Lower lobe of right lung (tissue), 2 donors: ENCODE results near the gene NCKAP5. TPM values are rescaled to one million over a fixed set of nuclear protein-coding genes. Genes with fewer than 3 reads are reported as not detected.

Experiments used
- ATAC-seq, 2 donors: fragments of 200-7000 bp; cut with Tn5 transposase; one replicate each; pipeline ENCODE4 v1.9.1; 2020 to 2022; ENCODE audit warnings: mild to moderate bottlenecking in 2 of 2, moderate library complexity in 2 of 2
- DNase-seq: peaks from one replicate; pipeline ENCODE4 v3.0.0-alpha.2; 2020
- H3K27ac ChIP-seq: fragments of 200-600 bp; one replicate; pipeline ENCODE4 v1.8.0; 2022
- H3K27me3 ChIP-seq: fragments of 200-600 bp; one replicate; pipeline ENCODE4 v1.8.0; 2022; ENCODE audit warnings: low read depth
- H3K36me3 ChIP-seq: fragments of 200-600 bp; one replicate; pipeline ENCODE4 v1.8.0; 2022; ENCODE audit warnings: mild to moderate bottlenecking
- H3K4me1 ChIP-seq: fragments of 200-600 bp; one replicate; pipeline ENCODE4 v1.8.0; 2022
- H3K4me3 ChIP-seq: fragments of 200-600 bp; one replicate; pipeline ENCODE4 v1.8.0; 2022; ENCODE audit warnings: mild to moderate bottlenecking
- H3K9me3 ChIP-seq: fragments of 200-600 bp; one replicate; pipeline ENCODE4 v1.8.0; 2022
- intact Hi-C: fragments of 100-400 bp; cut with DNase I; formaldehyde crosslinking; loops from one replicate; pipeline ENCODE4 v1.11.0; 2022
- total RNA-seq: library from RNA; stranded (reverse); fragmentation: NEBNext Ultra II Directional; extraction: Animal tissue kit (Norgen Biotek cat#: 25700); gene quantifications from one replicate; pipeline ENCODE4 v1.2.1, GENCODE V29; 2021
- TF ChIP-seq, protein P1 (sequence below): fragments of 200-600 bp; IDR thresholded peaks from one replicate; pipeline ENCODE4 v1.8.0; 2022; ENCODE audit warnings: antibody characterized with exemption, mild to moderate bottlenecking
- donor health status: DM: no; HTN: yes; CAD: no; lungs with severe emphysema.

The NCKAP5 gene
- total RNA-seq, 1 donor from 2014 or later = 34.6 TPM

GRCh38 chr2:133107058-133107815 lies 461.0 kb downstream of the NCKAP5 start:
- Histone ChIP-seq H3K4me1 (no peaks in the 10 kb centered on the region), H3K36me3 (no peaks in the 10 kb centered on the region), H3K4me3 (no peak overlapping the region), H3K27ac (no peak overlapping the region), H3K9me3 (no peaks in the 10 kb centered on the region), H3K27me3 (no peaks in the 10 kb centered on the region)
- intact Hi-C loops = no loop called here
- TF ChIP-seq, protein P1, sequence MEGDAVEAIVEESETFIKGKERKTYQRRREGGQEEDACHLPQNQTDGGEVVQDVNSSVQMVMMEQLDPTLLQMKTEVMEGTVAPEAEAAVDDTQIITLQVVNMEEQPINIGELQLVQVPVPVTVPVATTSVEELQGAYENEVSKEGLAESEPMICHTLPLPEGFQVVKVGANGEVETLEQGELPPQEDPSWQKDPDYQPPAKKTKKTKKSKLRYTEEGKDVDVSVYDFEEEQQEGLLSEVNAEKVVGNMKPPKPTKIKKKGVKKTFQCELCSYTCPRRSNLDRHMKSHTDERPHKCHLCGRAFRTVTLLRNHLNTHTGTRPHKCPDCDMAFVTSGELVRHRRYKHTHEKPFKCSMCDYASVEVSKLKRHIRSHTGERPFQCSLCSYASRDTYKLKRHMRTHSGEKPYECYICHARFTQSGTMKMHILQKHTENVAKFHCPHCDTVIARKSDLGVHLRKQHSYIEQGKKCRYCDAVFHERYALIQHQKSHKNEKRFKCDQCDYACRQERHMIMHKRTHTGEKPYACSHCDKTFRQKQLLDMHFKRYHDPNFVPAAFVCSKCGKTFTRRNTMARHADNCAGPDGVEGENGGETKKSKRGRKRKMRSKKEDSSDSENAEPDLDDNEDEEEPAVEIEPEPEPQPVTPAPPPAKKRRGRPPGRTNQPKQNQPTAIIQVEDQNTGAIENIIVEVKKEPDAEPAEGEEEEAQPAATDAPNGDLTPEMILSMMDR = no peak
- DNase-seq (no peak), ATAC-seq (no peak)

DNA sequence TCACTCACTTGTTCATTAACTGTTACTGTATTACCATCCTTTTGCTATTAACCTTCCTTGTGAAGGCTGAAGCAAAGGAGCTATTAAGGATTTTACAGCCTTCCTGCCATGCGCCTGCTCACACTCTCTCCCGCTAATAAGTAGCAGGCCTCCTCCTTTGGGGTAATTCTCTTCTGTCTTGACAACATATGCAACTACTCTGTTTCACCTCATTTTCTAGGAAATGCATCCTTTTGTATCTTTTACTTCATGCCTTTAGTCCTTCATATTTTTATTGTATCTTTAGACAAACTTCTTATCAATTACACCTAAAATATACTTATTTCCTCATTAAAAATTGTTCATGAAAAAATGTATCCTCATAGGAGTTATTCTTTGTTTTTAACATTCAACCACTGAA lies 463.4 kb downstream of the NCKAP5 start:
- DNase-seq = no peak
- H3K4me3 ChIP-seq = no peak overlapping the region
- no peaks in the 10 kb centered on the region for H3K27me3 ChIP-seq
- intact Hi-C loops = no loop called here
- no peak overlapping the region for H3K27ac ChIP-seq
- TF ChIP-seq, protein P1 = no peak
- no peaks in the 10 kb centered on the region for H3K4me1 ChIP-seq
- no peaks in the 10 kb centered on the region for H3K36me3 ChIP-seq
- ATAC-seq = no peak
- H3K9me3 ChIP-seq = no peaks in the 10 kb centered on the region

DNA sequence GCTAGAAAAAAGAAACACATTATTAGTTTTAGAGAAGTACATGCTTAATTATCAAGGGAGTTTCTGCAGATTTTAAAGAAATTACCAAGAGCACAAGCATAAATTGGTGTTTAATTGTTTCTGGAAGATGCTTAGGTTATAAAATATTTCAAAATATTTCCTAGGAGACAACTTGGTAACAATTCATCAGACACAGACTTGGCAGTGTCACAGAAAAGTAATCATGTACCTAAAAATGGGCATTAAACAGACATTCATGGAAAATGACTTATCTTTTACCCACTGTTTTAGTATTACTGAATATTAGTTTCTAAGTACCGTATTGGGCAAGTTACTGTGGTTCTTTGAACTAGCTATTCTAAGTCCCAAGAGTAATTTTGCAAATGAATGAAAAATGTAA lies 469.5 kb downstream of the NCKAP5 start:
- intact Hi-C loops = no loop called here
- ATAC-seq = no peak

DNA sequence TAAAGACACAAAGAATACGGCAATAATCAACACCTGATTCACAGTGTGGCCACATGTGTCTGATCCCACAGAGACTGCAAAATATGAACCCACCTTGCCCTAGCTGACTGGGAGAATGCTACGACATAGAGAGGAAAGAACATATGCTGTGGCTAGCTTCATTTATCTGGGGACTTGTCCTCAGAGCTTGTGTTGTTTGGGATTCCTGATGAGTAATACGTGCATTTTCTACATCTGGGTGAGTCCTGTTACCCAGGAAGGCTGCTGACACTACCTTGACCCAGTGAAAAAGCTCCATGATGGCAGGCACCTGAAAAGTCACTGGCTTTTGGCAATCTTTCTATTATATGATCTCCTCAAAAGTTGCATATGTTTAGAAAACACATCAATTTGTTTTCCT lies 470.6 kb downstream of the NCKAP5 start:
- Histone ChIP-seq H3K27ac (no peak overlapping the region), H3K4me1 (no peaks in the 10 kb centered on the region), H3K27me3 (no peaks in the 10 kb centered on the region), H3K36me3 (no peaks in the 10 kb centered on the region), H3K9me3 (no peaks in the 10 kb centered on the region), H3K4me3 (no peak overlapping the region)
- TF ChIP-seq, protein P1 = no peak
- DNase-seq (no peak), ATAC-seq (no peak)
- intact Hi-C loops = no loop called here

More for the DNA sequence above, 469.5 kb downstream of the NCKAP5 start:
- Histone ChIP-seq H3K27ac (no peak overlapping the region), H3K27me3 (no peaks in the 10 kb centered on the region), H3K4me1 (no peaks in the 10 kb centered on the region), H3K36me3 (no peaks in the 10 kb centered on the region), H3K4me3 (no peak overlapping the region), H3K9me3 (no peaks in the 10 kb centered on the region)
- no peak for DNase-seq
- TF ChIP-seq, protein P1 = no peak

DNA sequence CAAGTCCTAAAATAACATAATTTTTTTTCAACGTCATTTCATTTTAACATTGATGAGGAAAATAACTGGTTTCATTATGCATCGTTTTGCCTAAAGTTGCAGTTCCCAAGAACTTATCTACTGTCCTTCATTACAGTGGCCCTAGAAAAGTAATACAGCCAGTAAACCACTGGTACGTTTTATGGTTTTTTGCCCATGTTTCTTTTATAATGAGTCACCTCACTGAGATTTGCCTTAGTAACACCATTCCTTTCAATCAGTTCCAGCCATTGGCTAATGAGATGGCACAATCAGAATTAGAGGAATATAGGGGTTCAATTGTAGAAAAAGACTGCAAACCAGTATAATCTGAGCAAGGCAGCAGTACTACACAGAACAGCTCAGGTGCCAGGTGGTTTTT lies 475.7 kb downstream of the NCKAP5 start:
- H3K36me3 ChIP-seq = no peaks in the 10 kb centered on the region
- DNase-seq = no peak
- intact Hi-C loops = no loop called here
- no peaks in the 10 kb centered on the region for H3K4me1 ChIP-seq
- H3K27ac ChIP-seq = no peak overlapping the region
- H3K9me3 ChIP-seq = no peaks in the 10 kb centered on the region
- H3K27me3 ChIP-seq = no peaks in the 10 kb centered on the region
- no peak for ATAC-seq
- no peak overlapping the region for H3K4me3 ChIP-seq
- TF ChIP-seq, protein P1 = no peak
